ENCODE data around the gene OR10G7.
"Not testable (repeated sequence)": the region's sequence is repeated elsewhere in the genome, so short reads cannot be mapped to it uniquely, and the experiment has no call there.

The OR10G7 gene

DNA sequence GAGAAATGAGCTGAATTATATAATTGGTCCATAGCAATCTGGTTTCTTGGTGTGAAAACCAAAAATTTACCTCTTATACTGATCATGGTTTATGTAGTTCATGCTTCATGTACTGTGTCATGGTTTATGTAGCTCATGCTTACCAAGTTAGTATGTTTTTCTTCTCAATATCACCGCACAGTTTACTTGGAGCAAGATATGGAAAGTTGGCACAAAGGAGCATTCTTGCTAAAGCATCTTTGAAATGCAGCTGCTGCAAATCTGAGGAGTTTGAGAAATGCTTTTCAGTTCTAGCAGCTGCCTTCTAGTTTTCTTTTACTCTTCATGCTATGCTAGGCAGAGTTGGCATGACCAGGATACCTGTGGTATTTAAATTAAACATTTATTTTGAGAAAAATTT, 4.5 kb downstream of the OR10G7 start:
- no peak for DNase-seq

DNA sequence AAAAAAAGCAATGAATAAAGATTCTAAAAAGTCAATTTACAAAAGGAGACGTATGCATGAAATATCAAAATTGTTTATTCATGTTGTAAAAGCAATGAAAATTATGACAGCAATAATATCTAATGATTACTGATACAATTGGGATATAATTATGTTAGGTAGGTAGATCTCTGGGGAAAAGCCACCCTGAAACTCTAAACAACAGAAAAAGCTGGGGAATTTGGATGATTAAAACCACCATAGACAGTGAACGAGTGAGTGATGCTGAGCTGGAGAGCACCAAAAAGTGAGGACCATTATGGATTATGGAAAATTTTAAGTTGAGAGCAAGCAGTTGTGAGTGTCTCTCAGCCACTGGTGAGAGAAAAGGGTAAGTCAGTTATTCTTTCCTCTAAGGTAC, 14.6 kb downstream of the OR10G7 start, which contains the start of gene OR10G8:
Gene OR10G8 (plus strand): TSS at position 301 of the 400 bp plus-strand sequence. CDS start 2,825 bp downstream, outside the sequence.
- DNase-seq, result no peak

DNA sequence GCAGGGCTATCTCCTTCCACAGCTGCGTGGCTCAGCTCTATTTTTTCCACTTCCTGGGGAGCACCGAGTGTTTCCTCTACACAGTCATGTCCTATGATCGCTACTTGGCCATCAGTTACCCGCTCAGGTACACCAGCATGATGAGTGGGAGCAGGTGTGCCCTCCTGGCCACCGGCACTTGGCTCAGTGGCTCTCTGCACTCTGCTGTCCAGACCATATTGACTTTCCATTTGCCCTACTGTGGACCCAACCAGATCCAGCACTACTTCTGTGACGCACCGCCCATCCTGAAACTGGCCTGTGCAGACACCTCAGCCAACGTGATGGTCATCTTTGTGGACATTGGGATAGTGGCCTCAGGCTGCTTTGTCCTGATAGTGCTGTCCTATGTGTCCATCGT, 25.3 kb downstream of the OR10G7 start:
- not testable (repeated sequence) for DNase-seq

DNA sequence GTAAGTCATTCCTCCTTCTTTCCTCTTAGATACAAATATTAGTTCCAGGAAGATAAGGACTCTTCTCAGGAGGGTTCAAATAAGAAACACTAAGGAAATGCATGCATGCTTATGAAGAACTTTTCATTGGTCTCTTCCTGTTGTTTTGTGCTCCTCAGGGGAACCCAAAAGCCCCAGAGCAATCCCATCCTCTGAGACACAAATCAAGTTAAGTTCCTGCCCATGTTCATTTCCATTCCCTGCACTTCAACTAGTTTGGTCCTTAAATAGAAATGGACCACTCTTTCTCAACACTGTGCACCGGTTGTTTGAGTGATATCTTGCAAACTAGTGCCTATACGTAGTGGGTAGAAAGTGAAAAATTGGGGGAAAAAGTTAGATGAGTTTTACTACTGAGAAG, 28.4 kb downstream of the OR10G7 start, which contains the start of gene OR10G4:
Gene OR10G4 (plus strand): TSS at position 301 of the 400 bp plus-strand sequence. CDS start 2,578 bp downstream, outside the sequence.
- no peak for DNase-seq

DNA sequence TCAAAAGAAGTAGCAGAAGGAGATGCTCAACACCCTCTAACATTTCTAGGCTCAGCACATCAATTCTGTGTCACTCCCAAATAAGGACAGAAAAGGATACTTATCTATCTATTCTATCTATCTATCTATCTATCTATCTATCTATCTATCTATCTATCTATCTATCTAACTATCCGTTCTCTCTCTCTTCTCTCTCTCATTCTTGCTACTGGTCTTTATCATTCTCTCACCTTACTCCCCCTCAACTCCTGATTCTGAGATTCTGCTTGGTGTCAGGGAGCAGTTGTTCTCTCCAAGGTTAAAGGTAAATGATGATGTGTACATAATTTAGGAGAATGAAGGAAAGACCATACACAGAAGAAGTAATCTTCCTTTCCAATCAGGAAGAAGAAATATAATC, 46.0 kb downstream of the OR10G7 start, which contains the start of gene OR10G6:
Gene OR10G6 (minus strand): TSS at position 43 of the 400 bp plus-strand sequence. CDS start 0 bp downstream, at position 43.
- no peak for DNase-seq

All from NCI-H2029 (cell line).